GM23338 (cell line): ENCODE measurements around the gene ZBTB20. TPM values are rescaled to one million over a fixed set of nuclear protein-coding genes. Genes with fewer than 3 reads are reported as not detected.

Experiments used
- ATAC-seq: fragments of 200-7000 bp; cut with Tn5 transposase; 3 replicates; pipeline ENCODE4 v1.9.1; 2020
- DNase-seq: peaks from one replicate; pipeline ENCODE4 v3.0.0-alpha.2; 2015; ENCODE audit warnings: low spot score
- H2AFZ ChIP-seq: fragments of 200-600 bp; sonication (generic); 2 replicates; pipeline ENCODE4 v1.8.0; 2016; ENCODE audit warnings: antibody characterized with exemption, mild to moderate bottlenecking, moderate library complexity
- H3F3A ChIP-seq: fragments of 200-600 bp; sonication (generic); replicated peaks from 2 replicates; pipeline ENCODE4 v1.8.0; 2017; ENCODE audit warnings: antibody characterized with exemption, mixed run types, low read depth
- H3K27ac ChIP-seq: fragments of 200-600 bp; sonication (generic); 2 replicates; pipeline ENCODE4 v1.6.1; 2016; ENCODE audit warnings: low read depth
- H3K27me3 ChIP-seq: fragments of 200-600 bp; sonication (generic); 2 replicates; pipeline ENCODE4 v1.8.0; 2016; ENCODE audit warnings: mild to moderate bottlenecking, mixed run types, moderate library complexity; ENCODE audit not compliant: insufficient read depth
- H3K36me3 ChIP-seq: fragments of 200-600 bp; sonication (generic); 2 replicates; pipeline ENCODE4 v1.8.0; 2016; ENCODE audit warnings: mild to moderate bottlenecking; ENCODE audit not compliant: insufficient read depth
- H3K4me1 ChIP-seq: fragments of 200-600 bp; sonication (generic); 2 replicates; pipeline ENCODE4 v1.8.0; 2016; ENCODE audit warnings: mild to moderate bottlenecking, moderate library complexity; ENCODE audit not compliant: insufficient read depth
- H3K4me2 ChIP-seq: fragments of 200-600 bp; sonication (generic); 2 replicates; pipeline ENCODE4 v1.7.1; 2017; ENCODE audit warnings: mixed run types
- H3K4me3 ChIP-seq: fragments of 200-600 bp; sonication (generic); 2 replicates; pipeline ENCODE4 v1.6.1; 2016; ENCODE audit warnings: mixed run types
- H3K79me2 ChIP-seq: fragments of 200-600 bp; sonication (generic); replicated peaks from 2 replicates; pipeline ENCODE4 v1.8.0; 2017; ENCODE audit warnings: mild to moderate bottlenecking; ENCODE audit not compliant: insufficient read depth
- H3K9me2 ChIP-seq: fragments of 200-600 bp; sonication (generic); 2 replicates; pipeline ENCODE4 v1.8.0; 2017; ENCODE audit not compliant: insufficient read depth
- H4K20me1 ChIP-seq: fragments of 200-600 bp; sonication (generic); replicated peaks from 2 replicates; pipeline ENCODE4 v1.8.0; 2017; ENCODE audit warnings: mild to moderate bottlenecking; ENCODE audit not compliant: insufficient read depth
- H3K27ac Mint-ChIP-seq: 2 replicates; pipeline ENCODE4 v1.8.0; 2020; ENCODE audit warnings: inconsistent platforms, mild to moderate bottlenecking, moderate library complexity, mixed read lengths
- H3K27me3 Mint-ChIP-seq: 3 replicates; pipeline ENCODE4 v1.8.0; 2022; ENCODE audit warnings: low read depth, mild to moderate bottlenecking, moderate library complexity, mixed read lengths, inconsistent platforms; ENCODE audit not compliant: insufficient read depth, poor library complexity
- H3K36me3 Mint-ChIP-seq: 3 replicates; pipeline ENCODE4 v1.8.0; 2021; ENCODE audit warnings: low read depth, mild to moderate bottlenecking, inconsistent platforms, moderate library complexity, mixed read lengths
- H3K4me1 Mint-ChIP-seq: 3 replicates; pipeline ENCODE4 v1.8.0; 2020; ENCODE audit warnings: mild to moderate bottlenecking, inconsistent platforms, mixed read lengths
- H3K4me3 Mint-ChIP-seq: 3 replicates; pipeline ENCODE4 v1.8.0; 2021; ENCODE audit warnings: moderate library complexity, mild to moderate bottlenecking, inconsistent platforms, mixed read lengths
- H3K9me3 Mint-ChIP-seq: 3 replicates; pipeline ENCODE4 v1.8.0; 2020; ENCODE audit warnings: moderate library complexity, mild to moderate bottlenecking, inconsistent platforms, mixed read lengths
- CREB1 ChIP-seq: fragments of 250-450 bp; sonication (Bioruptor Pico); IDR thresholded peaks from 2 replicates; pipeline ENCODE4 v1.5.0; 2020; ENCODE audit warnings: low read depth, mild to moderate bottlenecking, moderate library complexity
- CTCF ChIP-seq, 2 experiments: fragments of 200-600 bp in 1 of 2; sonication (generic) in 1 of 2; conservative IDR thresholded peaks; 2 replicates each; pipeline versions ENCODE4 v1.5.1 to v1.6.1; 2016 to 2017; ENCODE audit warnings: antibody characterized with exemption in 2 of 2, low read depth in 2 of 2, mild to moderate bottlenecking in 2 of 2, moderate library complexity in 1 of 2
- ETS1 ChIP-seq: IDR thresholded peaks from 2 replicates; pipeline ENCODE4 v1.6.1; 2016; ENCODE audit warnings: antibody characterized with exemption
- EZH2 ChIP-seq: fragments of 200-600 bp; sonication (generic); IDR thresholded peaks from one replicate; pipeline ENCODE4 v1.8.0; 2017; ENCODE audit warnings: antibody characterized with exemption, mild to moderate bottlenecking, low read depth; ENCODE audit not compliant: unreplicated experiment
- EZH2phosphoT487 ChIP-seq: fragments of 200-600 bp; sonication (generic); IDR thresholded peaks from one replicate; pipeline ENCODE4 v1.8.1; 2018; ENCODE audit warnings: antibody characterized with exemption; ENCODE audit not compliant: unreplicated experiment
- JUNB ChIP-seq: IDR thresholded peaks from one replicate; pipeline ENCODE4 v1.6.1; 2016; ENCODE audit warnings: antibody characterized with exemption; ENCODE audit not compliant: unreplicated experiment
- NANOG ChIP-seq: IDR thresholded peaks from 2 replicates; pipeline ENCODE4 v1.6.1; 2016; ENCODE audit warnings: antibody characterized with exemption, borderline replicate concordance
- POLR2AphosphoS5 ChIP-seq: IDR thresholded peaks from 2 replicates; pipeline ENCODE4 v1.6.1; 2016; ENCODE audit warnings: antibody characterized with exemption, low read depth
- REST ChIP-seq: IDR thresholded peaks from one replicate; pipeline ENCODE4 v1.6.1; 2018; ENCODE audit warnings: antibody characterized with exemption; ENCODE audit not compliant: unreplicated experiment
- STAT1 ChIP-seq: IDR thresholded peaks from one replicate; pipeline ENCODE4 v1.6.1; 2016; ENCODE audit warnings: antibody characterized with exemption; ENCODE audit not compliant: unreplicated experiment
- ZNF114 ChIP-seq: fragments of 250-450 bp; sonication (Bioruptor Pico); IDR thresholded peaks from 2 replicates; pipeline ENCODE4 v1.5.0; 2020; ENCODE audit warnings: mild to moderate bottlenecking, moderate library complexity
- ZNF331 ChIP-seq: fragments of 250-450 bp; sonication (Bioruptor Pico); IDR thresholded peaks from 2 replicates; pipeline ENCODE4 v1.5.0; 2020; ENCODE audit warnings: low read depth, mild to moderate bottlenecking, moderate library complexity
- ZNF462 ChIP-seq: fragments of 250-450 bp; sonication (Bioruptor Pico); IDR thresholded peaks from 2 replicates; pipeline ENCODE4 v1.5.0; 2020; ENCODE audit warnings: mild to moderate bottlenecking, moderate library complexity
- polyA plus RNA-seq: library from polyadenylated mRNA; unstranded; fragments of >200 nt; fragmentation: Nextera tagmentation; extraction: Ambion mirVana; gene quantifications from 2 replicates; pipeline ENCODE4 v1.2.1, GENCODE V29; 2016
- total RNA-seq: library from RNA; depleted of rRNA; stranded (reverse); fragments of >200 nt; shearing (Covaris generic); gene quantifications from 2 replicates; pipeline ENCODE4 v1.2.3, GENCODE V29; 2014

Gene ZBTB20
- total and polyA plus RNA-seq, 2 experiments from 2014 or later = 2.0 to 3.3 TPM

- H3K4me1 Mint-ChIP-seq = peaks cover 9% of the 10 kb centered on the region; the same call in 2 of the 3 replicates
- Histone ChIP-seq H4K20me1 (no peaks in the 10 kb centered on the region), H3K9me2 (no peaks in the 10 kb centered on the region), H3K36me3 (no peaks in the 10 kb centered on the region), H3K27me3 (no peaks in the 10 kb centered on the region), H3K4me2 (no peak overlapping the region), H3K79me2 (no peaks in the 10 kb centered on the region), H3K4me1 (no peaks in the 10 kb centered on the region), H3F3A (no peaks in the 10 kb centered on the region), H3K27ac (no peak overlapping the region), H2AFZ (no peak overlapping the region), H3K4me3 (no peak overlapping the region)
- no peaks in the 10 kb centered on the region for H3K36me3 Mint-ChIP-seq
- H3K27me3 Mint-ChIP-seq = peaks cover 1% of the 10 kb centered on the region
- TF ChIP-seq ETS1 (no peak), EZH2phosphoT487 (no peak), ZNF114 (CRISPR knock-in tag) (no peak), EZH2 (no peak), NANOG (no peak), STAT1 (no peak), CTCF (conservative IDR thresholded peaks at IDR 0.05; ENCODE audit: low read depth in 2 of 2) (no peak), JUNB (no peak), CREB1 (no peak), ZNF331 (CRISPR knock-in tag) (no peak), POLR2AphosphoS5 (no peak), ZNF462 (CRISPR knock-in tag) (no peak), REST (no peak)
- DNase-seq (no peak), ATAC-seq (no peak)
- no peak overlapping the region for H3K27ac Mint-ChIP-seq
- H3K9me3 Mint-ChIP-seq = no peaks in the 10 kb centered on the region
- no peak overlapping the region for H3K4me3 Mint-ChIP-seq
Observed at GRCh38 chr3:114441386-114441785, 705.7 kb downstream of the ZBTB20 start.
